HepG2 (cell line): Measurements from ENCODE around the gene BRINP1. TPM values are rescaled to one million over a fixed set of nuclear protein-coding genes. Genes with fewer than 3 reads are reported as not detected.

Experiments used
- ATAC-seq: fragments of 200-7000 bp; cut with Tn5 transposase; 3 replicates; pipeline ENCODE4 v1.9.1; 2020; ENCODE audit warnings: mild to moderate bottlenecking, moderate library complexity
- BruUV-seq: library from RNA; stranded (reverse); fragments of 400-500 nt; replicated peaks from 2 replicates; lab custom pipeline; 2021; lab: Mats Ljungman, UMichigan
- CTCF ChIA-PET: fragments of 300-600 bp; formaldehyde crosslinking; extraction: SDS; loops from one replicate; lab custom pipeline; 2021; ENCODE audit warnings: low total read pairs, inconsistent platforms, low intra/inter-chr PET ratio; lab: Yijun Ruan, JAX
- POLR2A ChIA-PET: fragments of 350-600 bp; sonication (Branson Sonifier 250); formaldehyde crosslinking; loops from one replicate; lab custom pipeline; 2020; ENCODE audit warnings: antibody characterized with exemption, inconsistent platforms; lab: Yijun Ruan, JAX
- DNase-seq: peaks from one replicate; pipeline ENCODE4 v3.0.0-alpha.2; 2015; ENCODE audit warnings: low spot score
- FAIRE-seq: peaks from 3 replicates; lab custom pipeline; 2011; peaks lifted over from hg19 to GRCh38; lab: Jason Lieb, UNC
- H2AFZ ChIP-seq: one replicate; pipeline ENCODE4 v1.6.1; 2011; ENCODE audit warnings: low read length, inconsistent platforms
- H3K27ac ChIP-seq: fragments of 300-600 bp; 3 replicates; pipeline ENCODE4 v1.8.0; 2011; ENCODE audit warnings: mixed run types, mild to moderate bottlenecking, mixed read lengths, low read length, inconsistent platforms; ENCODE audit not compliant: insufficient read depth; ENCODE audit errors: extremely low read length
- H3K27me3 ChIP-seq, 2 experiments: fragments of 200-600 bp in 1 of 2; 2 replicates in 1 of 2; 3 replicates in 1 of 2; pipeline versions ENCODE4 v1.6.0 to v1.8.0; 2011; ENCODE audit warnings: low read length in 2 of 2, mild to moderate bottlenecking in 2 of 2, moderate library complexity in 2 of 2, inconsistent platforms in 1 of 2; ENCODE audit not compliant: insufficient read depth in 2 of 2, control insufficient read depth in 1 of 2
- H3K36me3 ChIP-seq, 2 experiments: fragments of 200-600 bp in 1 of 2; replicated peaks in 1 of 2; 2 replicates in 1 of 2; 3 replicates in 1 of 2; pipeline versions ENCODE4 v1.5.1 to v1.8.0; 2011; ENCODE audit warnings: low read length in 2 of 2, inconsistent platforms in 1 of 2; ENCODE audit not compliant: insufficient read depth in 2 of 2, control insufficient read depth in 1 of 2
- H3K4me1 ChIP-seq: 2 replicates; pipeline ENCODE4 v1.5.1; 2012; ENCODE audit warnings: low read length, inconsistent platforms; ENCODE audit not compliant: insufficient read depth
- H3K4me2 ChIP-seq: 2 replicates; pipeline ENCODE4 v1.6.0; 2011; ENCODE audit warnings: low read depth, low read length, inconsistent platforms
- H3K4me3 ChIP-seq, 3 experiments: fragments of 200-600 bp in 1 of 3; sonication (generic), shearing (Covaris generic) in 1 of 3; replicated peaks in 1 of 3; 2 replicates each; pipeline ENCODE4 v1.5.1; 2011 to 2016; ENCODE audit warnings: low read length in 3 of 3, inconsistent platforms in 2 of 3, low read depth in 2 of 3, mild to moderate bottlenecking in 2 of 3, control low read depth in 1 of 3, mixed read lengths in 1 of 3; ENCODE audit not compliant: insufficient read depth in 1 of 3
- H3K79me2 ChIP-seq: one replicate; pipeline ENCODE4 v1.6.1; 2011; ENCODE audit warnings: low read length, inconsistent platforms; ENCODE audit not compliant: insufficient read depth
- H3K9ac ChIP-seq: 2 replicates; pipeline ENCODE4 v1.6.0; 2011; ENCODE audit warnings: mild to moderate bottlenecking, low read depth, low read length, inconsistent platforms; ENCODE audit not compliant: insufficient read depth
- H3K9me3 ChIP-seq: 2 replicates; pipeline ENCODE4 v1.5.1; 2012; ENCODE audit warnings: mild to moderate bottlenecking, low read length
- H4K20me1 ChIP-seq: 2 replicates; pipeline ENCODE4 v1.6.0; 2011; ENCODE audit warnings: inconsistent platforms, mild to moderate bottlenecking, low read length, moderate library complexity; ENCODE audit not compliant: insufficient read depth
- CC2D1A ChIP-seq: sonication (generic); formaldehyde crosslinking; IDR thresholded peaks from 2 replicates; pipeline ENCODE4 v1.8.1; 2023; ENCODE audit warnings: mild to moderate bottlenecking, missing genetic modification reagents
- DBP ChIP-seq: sonication (generic); formaldehyde crosslinking; IDR thresholded peaks from 2 replicates; pipeline ENCODE4 v1.4.0; 2020; ENCODE audit warnings: missing genetic modification reagents; ENCODE audit errors: not compliant biosample characterization
- NFIC ChIP-seq: IDR thresholded peaks from 2 replicates; pipeline ENCODE4 v1.6.1; 2012; ENCODE audit warnings: mild to moderate bottlenecking, low read length, inconsistent platforms
- SCMH1 ChIP-seq: sonication (generic); formaldehyde crosslinking; IDR thresholded peaks from 2 replicates; pipeline ENCODE4 v1.9.0; 2021; ENCODE audit warnings: missing genetic modification reagents, mild to moderate bottlenecking, borderline replicate concordance
- U2AF1 ChIP-seq: fragments of 200-400 bp; formaldehyde crosslinking; optimal IDR thresholded peaks from 2 replicates; pipeline ENCODE3; 2017; ENCODE audit warnings: mild to moderate bottlenecking, low read depth, low read length
- ZFP36L1 ChIP-seq: sonication (generic); formaldehyde crosslinking; IDR thresholded peaks from 2 replicates; pipeline ENCODE4 v1.8.0; 2022; ENCODE audit warnings: mild to moderate bottlenecking, missing genetic modification reagents, moderate library complexity
- ZNF124 ChIP-seq: sonication (generic); formaldehyde crosslinking; IDR thresholded peaks from 2 replicates; pipeline ENCODE4 v1.4.0; 2020; ENCODE audit warnings: missing genetic modification reagents
- ZNF879 ChIP-seq: sonication (generic); formaldehyde crosslinking; IDR thresholded peaks from 2 replicates; pipeline ENCODE4 v1.8.1; 2023; ENCODE audit warnings: missing genetic modification reagents
- WGBS: methylation state at CpG from one replicate; pipeline ENCODE4 v1.1.6; 2017; ENCODE audit warnings: low lambda C conversion rate; 5-methylcytosine and 5-hydroxymethylcytosine counted together
- in situ Hi-C: cut with HindIII; loops from 2 replicates; pipeline ENCODE4 v1.10.0; 2017; ENCODE audit warnings: low pct_unique_long_range_greater_than_20kb; ENCODE audit not compliant: extremely low pct_ligation_motif_present
- intact Hi-C: fragments of 100-400 bp; cut with micrococcal nuclease; formaldehyde crosslinking; loops from one replicate; pipeline ENCODE4 v1.10.0; 2022; ENCODE audit not compliant: unreplicated experiment
- polyA plus RNA-seq, 8 experiments: library from polyadenylated mRNA; depleted of rRNA in 3 of 8; stranded (reverse) in 7 of 8; unstranded in 1 of 8; fragments of >200 nt; fragmentation: Illumina TruSeq in 4 of 8; extraction: Trizol in 4 of 8; gene quantifications; 2 replicates each; pipeline versions ENCODE4 v1.2.1 to v1.2.3, GENCODE V29; 2011 to 2016; ENCODE audit warnings: low read depth in 4 of 8, missing spikeins in 1 of 8, mixed read lengths in 1 of 8; ENCODE audit not compliant: insufficient read depth in 1 of 8
- total RNA-seq, 5 experiments: library from RNA; depleted of rRNA; stranded (reverse); fragments of >200 nt; fragmentation: Illumina TruSeq; extraction: Trizol; gene quantifications; 2 replicates each; pipeline ENCODE4 v1.2.3, GENCODE V29; 2016; ENCODE audit warnings: low read depth in 1 of 5
- TF ChIP-seq, protein P1 (sequence below): IDR thresholded peaks from 2 replicates; pipeline ENCODE4 v1.6.1; 2016; ENCODE audit warnings: low read depth, control low read depth
- TF ChIP-seq, protein P2 (sequence below): sonication (generic); formaldehyde crosslinking; IDR thresholded peaks from 2 replicates; pipeline ENCODE4 v1.9.0; 2021; ENCODE audit warnings: missing genetic modification reagents, borderline replicate concordance

The BRINP1 gene
- total and polyA plus RNA-seq, 2 of the 13 experiments (the other 11 are each of a cell fraction or from before 2014, with no cell fraction given): not detected

- H3K4me2 ChIP-seq: no peak overlapping the region
- H3K36me3 ChIP-seq: no peaks in the 10 kb centered on the region
- WGBS: 2% methylated on average over 5 of the region's 5 CpGs
- H3K27ac ChIP-seq: no peak overlapping the region
- intact Hi-C loops (no loop called here), in situ Hi-C loops (no loop called here)
- ChIA-PET CTCF (no interaction called here), POLR2A (no interaction called here)
- H2AFZ ChIP-seq: no peak overlapping the region
- no peaks in the 10 kb centered on the region for H4K20me1 ChIP-seq
- FAIRE-seq (no peak), ATAC-seq (no peak)
- no TSS peak for BruUV-seq
- H3K4me1 ChIP-seq: no peaks in the 10 kb centered on the region
- H3K79me2 ChIP-seq: no peaks in the 10 kb centered on the region
- no peak overlapping the region for H3K4me3 ChIP-seq
- no peaks in the 10 kb centered on the region for H3K27me3 ChIP-seq
- H3K9ac ChIP-seq: no peak overlapping the region
- H3K9me3 ChIP-seq: no peaks in the 10 kb centered on the region; the same call in 1 of the 2 replicates
- TF ChIP-seq NFIC: no peak
- no peak for TF ChIP-seq ZNF124 (CRISPR knock-in tag)
- no peak for TF ChIP-seq CC2D1A (CRISPR knock-in tag)
- no peak for TF ChIP-seq SCMH1 (CRISPR knock-in tag)
- TF ChIP-seq, protein P1, sequence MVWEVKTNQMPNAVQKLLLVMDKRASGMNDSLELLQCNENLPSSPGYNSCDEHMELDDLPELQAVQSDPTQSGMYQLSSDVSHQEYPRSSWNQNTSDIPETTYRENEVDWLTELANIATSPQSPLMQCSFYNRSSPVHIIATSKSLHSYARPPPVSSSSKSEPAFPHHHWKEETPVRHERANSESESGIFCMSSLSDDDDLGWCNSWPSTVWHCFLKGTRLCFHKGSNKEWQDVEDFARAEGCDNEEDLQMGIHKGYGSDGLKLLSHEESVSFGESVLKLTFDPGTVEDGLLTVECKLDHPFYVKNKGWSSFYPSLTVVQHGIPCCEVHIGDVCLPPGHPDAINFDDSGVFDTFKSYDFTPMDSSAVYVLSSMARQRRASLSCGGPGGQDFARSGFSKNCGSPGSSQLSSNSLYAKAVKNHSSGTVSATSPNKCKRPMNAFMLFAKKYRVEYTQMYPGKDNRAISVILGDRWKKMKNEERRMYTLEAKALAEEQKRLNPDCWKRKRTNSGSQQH (CRISPR knock-in tag): no peak
- no peak for TF ChIP-seq ZNF879 (CRISPR knock-in tag)
- no peak for TF ChIP-seq DBP (CRISPR knock-in tag)
- TF ChIP-seq ZFP36L1 (CRISPR knock-in tag): no peak
- TF ChIP-seq, protein P2, sequence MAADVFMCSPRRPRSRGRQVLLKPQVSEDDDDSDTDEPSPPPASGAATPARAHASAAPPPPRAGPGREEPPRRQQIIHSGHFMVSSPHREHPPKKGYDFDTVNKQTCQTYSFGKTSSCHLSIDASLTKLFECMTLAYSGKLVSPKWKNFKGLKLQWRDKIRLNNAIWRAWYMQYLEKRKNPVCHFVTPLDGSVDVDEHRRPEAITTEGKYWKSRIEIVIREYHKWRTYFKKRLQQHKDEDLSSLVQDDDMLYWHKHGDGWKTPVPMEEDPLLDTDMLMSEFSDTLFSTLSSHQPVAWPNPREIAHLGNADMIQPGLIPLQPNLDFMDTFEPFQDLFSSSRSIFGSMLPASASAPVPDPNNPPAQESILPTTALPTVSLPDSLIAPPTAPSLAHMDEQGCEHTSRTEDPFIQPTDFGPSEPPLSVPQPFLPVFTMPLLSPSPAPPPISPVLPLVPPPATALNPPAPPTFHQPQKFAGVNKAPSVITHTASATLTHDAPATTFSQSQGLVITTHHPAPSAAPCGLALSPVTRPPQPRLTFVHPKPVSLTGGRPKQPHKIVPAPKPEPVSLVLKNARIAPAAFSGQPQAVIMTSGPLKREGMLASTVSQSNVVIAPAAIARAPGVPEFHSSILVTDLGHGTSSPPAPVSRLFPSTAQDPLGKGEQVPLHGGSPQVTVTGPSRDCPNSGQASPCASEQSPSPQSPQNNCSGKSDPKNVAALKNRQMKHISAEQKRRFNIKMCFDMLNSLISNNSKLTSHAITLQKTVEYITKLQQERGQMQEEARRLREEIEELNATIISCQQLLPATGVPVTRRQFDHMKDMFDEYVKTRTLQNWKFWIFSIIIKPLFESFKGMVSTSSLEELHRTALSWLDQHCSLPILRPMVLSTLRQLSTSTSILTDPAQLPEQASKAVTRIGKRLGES (CRISPR knock-in tag): no peak
- no peak for TF ChIP-seq U2AF1
- TF ChIP-seq, all 625 proteins: peak for 0
- DNase-seq: no peak
Observed at GRCh38 chr9:119310741-119311140, 58.5 kb downstream of the BRINP1 start.
